Tibial nerve (tissue), 4 donors: ENCODE results near the gene BAIAP2L2. TPM values are rescaled to one million over a fixed set of nuclear protein-coding genes. Genes with fewer than 3 reads are reported as not detected.

ENCODE experiments used
- DNase-seq, 2 donors: peaks; one replicate each; pipeline ENCODE4 v3.0.0-alpha.2; 2019; ENCODE audit warnings: low spot score in 2 of 2
- H3K27ac ChIP-seq, 4 donors: fragments of 200-600 bp; sonication (generic) in 3 of 4; one replicate each; pipeline ENCODE4 v1.5.1; 2017 to 2019; ENCODE audit warnings: mild to moderate bottlenecking in 1 of 4
- H3K27me3 ChIP-seq, 2 donors: fragments of 200-600 bp; sonication (generic) in 1 of 2; one replicate each; pipeline versions ENCODE4 v1.5.1 to v1.6.0; 2017 to 2019
- H3K36me3 ChIP-seq, 3 donors: fragments of 200-600 bp; sonication (generic); one replicate each; pipeline ENCODE4 v1.5.1; 2018 to 2019
- H3K4me1 ChIP-seq, 4 donors: fragments of 200-600 bp; sonication (generic) in 3 of 4; one replicate each; pipeline ENCODE4 v1.5.1; 2017 to 2019
- H3K4me3 ChIP-seq, 4 donors: fragments of 200-600 bp; sonication (generic) in 3 of 4; one replicate each; pipeline ENCODE4 v1.5.1; 2017 to 2019; ENCODE audit warnings: mild to moderate bottlenecking in 1 of 4, moderate library complexity in 1 of 4
- H3K9me3 ChIP-seq, 4 donors: fragments of 200-600 bp; sonication (generic) in 3 of 4; one replicate each; pipeline ENCODE4 v1.5.1; 2017 to 2019
- EP300 ChIP-seq, 2 donors: sonication (generic); formaldehyde crosslinking; IDR thresholded peaks; one replicate each; pipeline ENCODE4 v1.6.1; 2017; ENCODE audit warnings: antibody characterized with exemption in 2 of 2, mild to moderate bottlenecking in 1 of 2
- POLR2A ChIP-seq, 2 donors: fragments of 450-650 bp; IDR thresholded peaks; one replicate each; pipeline ENCODE4 v1.6.1; 2017; ENCODE audit warnings: antibody characterized with exemption in 2 of 2, mild to moderate bottlenecking in 2 of 2, moderate library complexity in 2 of 2
- WGBS, 2 donors: methylation state at CpG; one replicate each; pipeline ENCODE4 v1.1.5; 2018; 5-methylcytosine and 5-hydroxymethylcytosine counted together
- total RNA-seq, 4 donors: library from RNA; depleted of rRNA; stranded (reverse); fragments of >200 nt; gene quantifications; one replicate each; pipeline ENCODE4 v1.1.0, GENCODE V29; 2016
- TF ChIP-seq, protein P1 (sequence below), 5 experiments: fragments of 200-600 bp in 3 of 5; fragments of 450-650 bp in 2 of 5; sonication (generic) in 3 of 5; IDR thresholded peaks; one replicate each; pipeline ENCODE4 v1.5.1; 2016 to 2019; ENCODE audit warnings: antibody characterized with exemption in 5 of 5, mild to moderate bottlenecking in 3 of 5, moderate library complexity in 2 of 5

BAIAP2L2 gene
- total RNA-seq, 4 donors from 2014 or later, result 1.3 to 2.7 (median 2.1) TPM; not detected in 1

DNA sequence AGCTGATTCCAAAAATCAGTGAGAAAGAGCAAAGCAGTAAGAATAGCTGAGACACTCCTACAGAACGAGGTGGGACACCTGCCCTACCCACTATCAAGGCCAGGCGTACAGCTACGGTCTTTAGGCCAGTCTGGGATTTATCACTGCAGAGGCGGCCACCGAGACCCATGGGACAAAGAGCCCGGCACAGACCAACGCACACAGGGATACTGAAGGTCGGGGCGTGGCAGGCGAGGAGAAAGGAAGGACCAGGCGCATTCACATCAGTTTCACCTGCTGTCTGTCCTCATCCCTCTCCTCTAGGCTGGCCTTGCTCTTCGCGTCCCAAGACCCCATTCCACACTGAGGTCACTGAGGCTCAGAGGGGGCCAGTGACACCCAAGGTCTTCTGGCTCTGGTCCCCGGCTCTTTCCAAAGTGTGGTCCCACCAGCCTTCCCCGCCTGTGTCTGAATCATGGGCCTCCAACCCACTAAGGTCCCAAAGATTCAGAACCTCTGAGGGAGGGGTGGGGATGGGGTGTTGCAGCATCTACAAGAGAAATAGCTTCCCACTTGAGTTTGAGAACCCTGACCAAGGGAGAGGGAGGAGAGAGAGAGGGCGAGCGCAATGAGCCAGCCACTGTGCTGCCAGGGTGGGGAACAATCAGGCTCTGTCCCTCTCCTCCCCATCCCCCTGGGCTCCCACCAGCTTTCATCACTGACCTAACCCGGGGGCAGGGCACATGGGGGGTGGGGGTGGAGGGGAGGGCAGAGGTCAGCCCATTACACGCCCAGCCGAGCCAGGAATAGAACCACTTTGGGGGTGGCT, 60.5 kb downstream of the BAIAP2L2 start:
- WGBS, 2 donors, result 54 to 55% methylated on average over 17 to 18 of the region's 20 CpGs
- Histone ChIP-seq H3K27me3 (no peaks in the 10 kb centered on the region), H3K36me3 (no peaks in the 10 kb centered on the region), H3K4me1 (peaks cover 0 to 54% (median 17%) of the 10 kb centered on the region in 4 donors), H3K27ac (peak overlapping the region; percentile 78 to 96 (median 89)), H3K4me3 (peak overlapping the region; percentile 12 to 41 (median 23)), H3K9me3 (no peaks in the 10 kb centered on the region)
- no peak for DNase-seq
- TF ChIP-seq POLR2A (IDR thresholded peaks at IDR 0.05) (peak in 1 of 2 donors; percentile 74), EP300 (IDR thresholded peaks at IDR 0.05) (peak in 1 of 2 donors; percentile 91)
- TF ChIP-seq, protein P1, sequence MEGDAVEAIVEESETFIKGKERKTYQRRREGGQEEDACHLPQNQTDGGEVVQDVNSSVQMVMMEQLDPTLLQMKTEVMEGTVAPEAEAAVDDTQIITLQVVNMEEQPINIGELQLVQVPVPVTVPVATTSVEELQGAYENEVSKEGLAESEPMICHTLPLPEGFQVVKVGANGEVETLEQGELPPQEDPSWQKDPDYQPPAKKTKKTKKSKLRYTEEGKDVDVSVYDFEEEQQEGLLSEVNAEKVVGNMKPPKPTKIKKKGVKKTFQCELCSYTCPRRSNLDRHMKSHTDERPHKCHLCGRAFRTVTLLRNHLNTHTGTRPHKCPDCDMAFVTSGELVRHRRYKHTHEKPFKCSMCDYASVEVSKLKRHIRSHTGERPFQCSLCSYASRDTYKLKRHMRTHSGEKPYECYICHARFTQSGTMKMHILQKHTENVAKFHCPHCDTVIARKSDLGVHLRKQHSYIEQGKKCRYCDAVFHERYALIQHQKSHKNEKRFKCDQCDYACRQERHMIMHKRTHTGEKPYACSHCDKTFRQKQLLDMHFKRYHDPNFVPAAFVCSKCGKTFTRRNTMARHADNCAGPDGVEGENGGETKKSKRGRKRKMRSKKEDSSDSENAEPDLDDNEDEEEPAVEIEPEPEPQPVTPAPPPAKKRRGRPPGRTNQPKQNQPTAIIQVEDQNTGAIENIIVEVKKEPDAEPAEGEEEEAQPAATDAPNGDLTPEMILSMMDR (IDR thresholded peaks at IDR 0.05), result no peak

DNA sequence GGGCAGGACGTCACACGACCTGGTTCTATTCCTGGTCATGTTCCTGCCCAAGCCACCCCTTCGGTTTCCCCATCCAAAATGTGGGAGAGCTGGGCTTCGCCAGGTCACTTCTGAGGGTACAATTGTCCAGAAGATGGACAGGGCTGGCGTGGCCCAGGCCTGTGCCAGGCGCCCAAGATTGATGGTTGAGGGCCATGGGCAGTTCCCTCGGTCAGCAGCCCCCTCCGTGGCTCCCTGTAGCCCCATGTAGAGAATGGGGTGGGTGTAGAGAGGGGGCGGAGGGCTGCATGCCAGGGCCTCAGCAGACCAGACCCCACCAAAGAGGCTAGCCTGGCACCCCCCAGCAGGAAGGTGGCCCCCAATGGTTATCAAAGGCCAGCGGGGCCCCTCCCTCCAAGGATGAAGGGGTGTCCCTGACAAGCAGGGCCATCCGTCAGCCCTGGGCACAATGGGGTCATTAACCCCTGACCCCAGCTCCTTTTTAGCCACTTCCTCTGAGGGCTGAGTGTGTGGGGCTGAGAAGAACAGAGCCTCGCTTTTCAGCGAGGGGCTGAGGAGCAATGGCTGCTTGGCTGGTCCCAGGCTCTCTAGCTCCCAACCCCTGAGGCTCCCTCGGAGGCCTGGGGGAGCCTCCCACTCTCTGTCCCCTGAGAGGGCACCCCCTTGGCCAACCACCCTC, 64.3 kb downstream of the BAIAP2L2 start:
- Histone ChIP-seq H3K4me1 (peaks cover 0 to 59% (median 14%) of the 10 kb centered on the region in 4 donors), H3K9me3 (no peaks in the 10 kb centered on the region), H3K27me3 (no peaks in the 10 kb centered on the region), H3K4me3 (no peak overlapping the region), H3K36me3 (no peaks in the 10 kb centered on the region), H3K27ac (peak overlapping the region; percentile 77 to 96 (median 89))
- TF ChIP-seq POLR2A (IDR thresholded peaks at IDR 0.05), result no peak
- TF ChIP-seq, protein P1 (IDR thresholded peaks at IDR 0.05), result no peak
- no peak for TF ChIP-seq EP300 (IDR thresholded peaks at IDR 0.05)
- DNase-seq, result no peak
- WGBS, 2 donors, result 36 to 47% methylated on average over 13 of the region's 14 CpGs

DNA sequence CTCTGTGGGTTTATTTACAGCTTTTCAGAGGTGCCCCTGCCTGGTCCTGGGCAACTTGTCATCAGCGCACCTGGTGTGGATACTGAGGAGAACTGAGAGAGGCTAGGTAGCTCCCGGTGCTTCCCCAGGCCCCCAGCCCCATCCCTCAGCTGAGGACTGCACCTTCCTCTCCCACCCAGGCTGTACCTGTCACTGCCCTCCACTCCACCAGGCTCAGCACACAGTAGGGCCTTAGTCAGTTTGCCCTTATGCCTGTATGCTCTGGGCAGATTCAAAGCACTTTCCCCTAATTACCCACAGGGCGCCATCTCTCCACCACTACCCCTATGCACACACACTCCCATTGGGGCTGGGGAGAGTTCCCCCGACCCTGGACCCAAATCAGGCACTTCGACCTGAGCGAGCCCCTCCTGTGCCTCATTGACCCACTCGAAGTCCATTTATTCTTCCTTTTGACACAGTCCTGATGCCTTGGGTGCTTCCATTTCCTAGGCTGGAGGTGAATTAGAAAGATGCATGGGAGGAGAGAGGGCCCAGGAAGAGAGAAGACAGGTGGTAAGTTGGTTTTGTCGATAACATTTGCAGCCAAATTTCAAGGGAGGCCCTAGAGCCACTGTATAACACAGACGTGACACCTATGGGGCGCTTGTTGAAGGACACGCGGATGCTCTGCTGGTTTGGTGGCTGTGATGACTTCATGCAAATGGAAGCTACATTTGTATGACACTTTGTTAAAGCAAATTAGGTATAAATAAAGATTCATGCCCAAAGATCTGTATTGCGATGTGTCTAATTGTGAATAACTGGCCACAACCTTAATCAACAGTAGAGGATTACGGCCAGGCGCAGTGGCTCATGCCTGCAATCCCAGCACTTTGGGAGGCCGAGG, 67.1 kb downstream of the BAIAP2L2 start:
- DNase-seq, result no peak
- 85 to 86% methylated on average over 16 of the region's 16 CpGs for WGBS, 2 donors
- H3K36me3 ChIP-seq, result no peaks in the 10 kb centered on the region

DNA sequence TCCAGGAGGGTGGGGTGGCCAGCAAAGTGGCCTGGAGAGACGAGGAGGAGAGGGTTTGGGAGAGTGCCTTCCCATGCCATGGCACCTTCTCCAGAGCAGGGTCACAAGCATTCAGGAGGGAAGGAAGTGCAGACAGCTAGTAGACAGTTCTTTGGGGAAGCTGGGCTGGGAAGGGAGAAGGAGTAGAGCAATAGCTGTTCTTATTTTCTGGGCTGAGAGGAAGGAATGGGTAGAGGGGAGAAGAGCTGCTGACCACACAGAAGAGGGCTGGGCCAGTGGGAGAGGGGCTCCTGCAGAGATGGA, 68.0 kb downstream of the BAIAP2L2 start:
- no peak overlapping the region for H3K4me3 ChIP-seq
- peaks cover 0 to 79% (median 19%) of the 10 kb centered on the region in 4 donors for H3K4me1 ChIP-seq
- no peaks in the 10 kb centered on the region for H3K36me3 ChIP-seq
- H3K9me3 ChIP-seq, result no peaks in the 10 kb centered on the region
- TF ChIP-seq EP300 (IDR thresholded peaks at IDR 0.05), result no peak
- no peak for TF ChIP-seq POLR2A (IDR thresholded peaks at IDR 0.05)
- TF ChIP-seq, protein P1 (IDR thresholded peaks at IDR 0.05), result no peak
- no peak for DNase-seq
- H3K27ac ChIP-seq, result peak overlapping the region; percentile 69 to 96 (median 90)
- 27 to 68% methylated on average over 1 of the region's 1 CpG for WGBS, 2 donors
- H3K27me3 ChIP-seq, result no peaks in the 10 kb centered on the region

More for the DNA sequence above, 67.1 kb downstream of the BAIAP2L2 start:
- H3K4me3 ChIP-seq, result no peak overlapping the region
- TF ChIP-seq, protein P1 (IDR thresholded peaks at IDR 0.05), result no peak
- H3K27me3 ChIP-seq, result no peaks in the 10 kb centered on the region
- H3K9me3 ChIP-seq, result no peaks in the 10 kb centered on the region
- H3K4me1 ChIP-seq, result peaks cover 0 to 71% (median 15%) of the 10 kb centered on the region in 4 donors
- H3K27ac ChIP-seq, result peak overlapping the region; percentile 69 to 96 (median 90)
